ENCODE results near the gene UNKL.

UNKL gene

GRCh38 chr16:1430759-1431496 is 16.4 kb upstream of the UNKL start, which contains the start of gene PERCC1:
Gene PERCC1 (plus strand): TSS chr16:1431078. CDS start chr16:1432594, 1,516 bp downstream.
- TF ChIP-seq, protein P1, sequence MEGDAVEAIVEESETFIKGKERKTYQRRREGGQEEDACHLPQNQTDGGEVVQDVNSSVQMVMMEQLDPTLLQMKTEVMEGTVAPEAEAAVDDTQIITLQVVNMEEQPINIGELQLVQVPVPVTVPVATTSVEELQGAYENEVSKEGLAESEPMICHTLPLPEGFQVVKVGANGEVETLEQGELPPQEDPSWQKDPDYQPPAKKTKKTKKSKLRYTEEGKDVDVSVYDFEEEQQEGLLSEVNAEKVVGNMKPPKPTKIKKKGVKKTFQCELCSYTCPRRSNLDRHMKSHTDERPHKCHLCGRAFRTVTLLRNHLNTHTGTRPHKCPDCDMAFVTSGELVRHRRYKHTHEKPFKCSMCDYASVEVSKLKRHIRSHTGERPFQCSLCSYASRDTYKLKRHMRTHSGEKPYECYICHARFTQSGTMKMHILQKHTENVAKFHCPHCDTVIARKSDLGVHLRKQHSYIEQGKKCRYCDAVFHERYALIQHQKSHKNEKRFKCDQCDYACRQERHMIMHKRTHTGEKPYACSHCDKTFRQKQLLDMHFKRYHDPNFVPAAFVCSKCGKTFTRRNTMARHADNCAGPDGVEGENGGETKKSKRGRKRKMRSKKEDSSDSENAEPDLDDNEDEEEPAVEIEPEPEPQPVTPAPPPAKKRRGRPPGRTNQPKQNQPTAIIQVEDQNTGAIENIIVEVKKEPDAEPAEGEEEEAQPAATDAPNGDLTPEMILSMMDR (IDR thresholded peaks at IDR 0.05; ENCODE audit: low read depth, low read length), result no peak
- DNase-seq (ENCODE audit: low read depth in 2 of 2), result no peak
- H3K4me3 ChIP-seq (replicated peaks in 1 of 2; ENCODE audit: low read depth in 2 of 2, low read length in 2 of 2), result no peak within 1 kb of the TSS

DNA sequence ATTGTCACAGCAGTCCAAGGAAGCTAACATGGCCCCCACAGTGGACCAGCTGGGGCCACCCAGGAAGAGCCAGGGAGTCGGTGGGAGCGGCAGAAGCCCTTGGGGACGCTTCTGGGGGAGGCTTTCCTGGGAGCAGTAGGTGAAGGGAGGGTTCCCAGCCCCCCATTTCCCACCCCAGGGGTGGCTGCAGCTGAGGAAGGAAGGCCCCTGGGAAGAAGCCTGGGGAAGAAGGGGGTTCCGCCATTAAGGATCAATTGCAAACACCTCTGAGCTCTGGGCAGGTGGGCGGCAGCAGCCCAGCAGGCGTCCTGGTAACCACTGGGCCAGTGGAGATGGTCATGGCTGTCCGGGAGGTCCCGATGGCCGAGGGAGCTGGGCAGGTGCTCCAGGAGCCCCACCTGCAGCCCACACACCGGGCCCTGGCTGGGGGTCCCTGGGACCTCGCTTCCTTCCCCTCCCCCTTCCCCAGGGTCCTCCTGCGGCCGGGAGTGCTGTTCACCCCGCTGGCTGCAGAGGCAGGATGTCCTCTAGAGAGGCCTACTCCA is 15.8 kb upstream of the UNKL start:
- no peak overlapping the region for H3K4me3 ChIP-seq (replicated peaks in 1 of 2; ENCODE audit: low read depth in 2 of 2, low read length in 2 of 2)
- DNase-seq (ENCODE audit: low read depth in 2 of 2), result no peak
- TF ChIP-seq, protein P1 (IDR thresholded peaks at IDR 0.05; ENCODE audit: low read depth, low read length), result no peak

- TF ChIP-seq, protein P1 (IDR thresholded peaks at IDR 0.05; ENCODE audit: low read depth, low read length), result no peak
- H3K4me3 ChIP-seq (replicated peaks in 1 of 2; ENCODE audit: low read depth in 2 of 2, low read length in 2 of 2), result no peak overlapping the region
- no peak for DNase-seq (ENCODE audit: low read depth in 2 of 2)
Measured at GRCh38 chr16:1429631-1430030, 15.1 kb upstream of the UNKL start.

GRCh38 chr16:1429012-1429411 is 14.5 kb upstream of the UNKL start:
- H3K4me3 ChIP-seq (replicated peaks in 1 of 2; ENCODE audit: low read depth in 2 of 2, low read length in 2 of 2), result no peak overlapping the region
- no peak for DNase-seq (ENCODE audit: low read depth in 2 of 2)
- TF ChIP-seq, protein P1 (IDR thresholded peaks at IDR 0.05; ENCODE audit: low read depth, low read length), result no peak

DNA sequence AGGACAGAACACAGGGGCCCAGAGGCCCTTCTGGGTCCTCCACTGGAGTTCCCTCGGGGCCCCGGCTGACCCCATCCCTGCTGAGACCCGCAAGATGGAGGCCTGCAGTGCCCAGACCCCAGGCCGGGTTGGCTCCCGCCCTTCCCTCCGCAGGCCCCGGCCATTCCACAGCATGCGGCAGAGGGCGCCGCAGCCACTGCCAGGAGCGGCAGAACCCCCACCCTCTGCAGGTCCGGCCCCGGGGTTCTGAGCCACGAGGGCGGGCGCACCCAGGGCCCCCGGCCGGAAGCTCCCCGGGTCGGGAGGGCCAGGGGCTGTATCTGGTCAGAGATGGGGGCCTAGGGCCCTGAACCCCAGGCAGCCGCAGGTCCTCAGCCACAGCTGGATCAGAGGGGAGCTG is 14.0 kb upstream of the UNKL start:
- DNase-seq (ENCODE audit: low read depth in 2 of 2), result peak; percentile 19 to 26
- no peak overlapping the region for H3K4me3 ChIP-seq (replicated peaks in 1 of 2; ENCODE audit: low read depth in 2 of 2, low read length in 2 of 2)
- TF ChIP-seq, protein P1 (IDR thresholded peaks at IDR 0.05; ENCODE audit: low read depth, low read length), result peak; percentile 35

DNA sequence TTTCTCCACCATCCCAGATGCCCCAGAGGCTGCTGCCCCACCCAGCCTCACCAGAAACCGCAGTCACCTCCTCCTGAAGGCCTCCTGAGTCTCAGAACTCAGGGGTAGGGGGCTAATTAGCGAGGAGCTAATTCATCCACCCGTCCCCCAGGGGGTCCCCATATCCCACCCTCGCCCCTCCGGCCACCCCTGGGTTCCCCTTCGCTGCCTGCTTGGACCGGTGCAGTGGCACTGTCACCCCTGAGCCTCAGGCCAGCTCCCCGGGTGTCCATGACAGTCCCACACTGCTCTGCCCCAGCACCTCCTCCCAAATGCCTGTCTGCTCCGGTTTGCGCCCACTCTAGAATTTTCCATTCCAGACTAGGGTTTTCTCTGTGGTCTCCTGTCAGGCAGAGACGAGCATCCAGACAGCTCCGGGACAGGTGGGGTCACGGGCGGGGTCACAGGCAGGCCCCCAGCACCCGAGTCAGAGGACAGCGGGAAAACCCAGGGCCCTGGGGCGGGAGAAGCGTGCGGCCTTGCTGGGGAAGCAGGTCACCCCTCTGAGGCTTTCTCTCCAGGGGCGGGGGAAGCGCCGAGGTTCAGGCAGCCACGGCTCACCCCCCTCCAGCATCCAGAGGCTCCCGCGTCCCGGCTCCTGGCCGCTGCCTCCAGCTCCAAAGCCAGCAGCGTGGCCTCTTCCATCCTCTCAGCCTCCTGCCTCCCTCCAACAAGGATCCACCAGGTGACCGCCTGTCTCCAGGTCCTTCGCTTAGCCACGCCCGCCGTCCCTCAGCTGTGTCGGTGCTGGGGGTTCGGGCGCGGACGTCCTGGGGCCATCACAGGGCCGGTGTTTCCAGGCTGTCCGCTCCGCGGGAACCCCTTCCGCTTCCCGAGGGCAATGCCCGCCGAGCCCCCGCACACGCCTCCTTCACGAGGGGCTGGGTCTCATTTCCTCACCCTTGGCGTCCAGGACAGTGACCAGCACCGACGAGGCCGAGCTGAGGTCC is 13.3 kb upstream of the UNKL start:
- TF ChIP-seq, protein P1 (IDR thresholded peaks at IDR 0.05; ENCODE audit: low read depth, low read length), result no peak
- no peak overlapping the region for H3K4me3 ChIP-seq (replicated peaks in 1 of 2; ENCODE audit: low read depth in 2 of 2, low read length in 2 of 2)
- DNase-seq (ENCODE audit: low read depth in 2 of 2), result no peak

Measured in cardiac fibroblast (primary cell).